Keratinocyte (primary cell): ENCODE data around the gene FRMD4B. TPM values are rescaled to one million over a fixed set of nuclear protein-coding genes. Genes with fewer than 3 reads are reported as not detected.

ENCODE experiments used
- DNase-seq: peaks from one replicate; pipeline ENCODE4 v3.0.0-alpha.2; 2011; ENCODE audit warnings: low read depth, missing footprints, low spot score
- FAIRE-seq: peaks from 2 replicates; lab custom pipeline; 2011; peaks lifted over from hg19 to GRCh38; lab: Jason Lieb, UNC
- H2AFZ ChIP-seq: 2 replicates; pipeline ENCODE4 v1.6.0; 2012; ENCODE audit warnings: low read length, control low read depth, inconsistent platforms; ENCODE audit not compliant: control insufficient read depth
- H3K27ac ChIP-seq: 2 replicates; pipeline ENCODE4 v1.5.1; 2011; ENCODE audit warnings: low read length; ENCODE audit not compliant: control insufficient read depth, insufficient read depth
- H3K27me3 ChIP-seq: 3 replicates; pipeline ENCODE4 v1.6.0; 2011; ENCODE audit warnings: low read length; ENCODE audit not compliant: control insufficient read depth, insufficient read depth; ENCODE audit errors: extremely low read depth
- H3K36me3 ChIP-seq, 2 experiments: 2 replicates in 1 of 2; 3 replicates in 1 of 2; pipeline ENCODE4 v1.5.1; 2011; ENCODE audit warnings: low read length in 2 of 2, mild to moderate bottlenecking in 1 of 2; ENCODE audit not compliant: control insufficient read depth in 2 of 2, insufficient read depth in 2 of 2; ENCODE audit errors: extremely low read depth in 1 of 2
- H3K4me1 ChIP-seq: 3 replicates; pipeline ENCODE4 v1.5.1; 2011; ENCODE audit warnings: low read length; ENCODE audit not compliant: control insufficient read depth, insufficient read depth; ENCODE audit errors: extremely low read depth
- H3K4me2 ChIP-seq: 3 replicates; pipeline ENCODE4 v1.6.0; 2011; ENCODE audit warnings: low read depth, low read length; ENCODE audit not compliant: control insufficient read depth, insufficient read depth; ENCODE audit errors: extremely low read depth
- H3K4me3 ChIP-seq, 3 experiments: fragments of 200-600 bp in 1 of 3; sonication (generic) in 1 of 3; 2 replicates in 2 of 3; 3 replicates in 1 of 3; pipeline ENCODE4 v1.5.1; 2011 to 2016; ENCODE audit warnings: low read length in 3 of 3, mild to moderate bottlenecking in 3 of 3, control low read depth in 2 of 3, inconsistent platforms in 1 of 3, low read depth in 1 of 3, mixed read lengths in 1 of 3, mixed run types in 1 of 3, moderate library complexity in 1 of 3; ENCODE audit not compliant: control insufficient read depth in 2 of 3, insufficient read depth in 2 of 3; ENCODE audit errors: extremely low read depth in 1 of 3
- H3K79me2 ChIP-seq: 2 replicates; pipeline ENCODE4 v1.6.0; 2012; ENCODE audit warnings: low read length; ENCODE audit not compliant: control insufficient read depth, insufficient read depth
- H3K9ac ChIP-seq: 3 replicates; pipeline ENCODE4 v1.6.0; 2011; ENCODE audit warnings: low read length; ENCODE audit not compliant: control insufficient read depth, insufficient read depth; ENCODE audit errors: extremely low read depth
- H3K9me1 ChIP-seq: 3 replicates; pipeline ENCODE4 v1.6.0; 2011; ENCODE audit warnings: low read length; ENCODE audit not compliant: control insufficient read depth, insufficient read depth; ENCODE audit errors: extremely low read depth
- H3K9me3 ChIP-seq: 2 replicates; pipeline ENCODE4 v1.5.1; 2012; ENCODE audit warnings: low read depth, low read length; ENCODE audit not compliant: control insufficient read depth
- H4K20me1 ChIP-seq: 3 replicates; pipeline ENCODE4 v1.6.0; 2011; ENCODE audit warnings: low read length; ENCODE audit not compliant: control insufficient read depth, insufficient read depth; ENCODE audit errors: extremely low read depth
- EZH2 ChIP-seq: IDR thresholded peaks from one replicate; pipeline ENCODE4 v1.6.1; 2012; ENCODE audit warnings: inconsistent platforms, mild to moderate bottlenecking, low read length, moderate library complexity
- dilution Hi-C: fragments of 300-500 bp; cut with MboI; formaldehyde crosslinking; loops from one replicate; pipeline ENCODE4 v1.7.0; 2020; ENCODE audit warnings: low sequenced_read_pairs; ENCODE audit not compliant: extremely low pct_ligation_motif_present
- polyA plus RNA-seq, 5 experiments: library from polyadenylated mRNA; depleted of rRNA in 3 of 5; stranded (reverse) in 3 of 5; stranded (forward) in 1 of 5; unstranded in 1 of 5; fragments of >200 nt; gene quantifications; 1 replicate in 1 of 5; 2 replicates in 3 of 5; 3 replicates in 1 of 5; pipeline versions ENCODE4 v1.2.1 to v1.2.3, GENCODE V29; 2011 to 2012; ENCODE audit warnings: missing spikeins in 2 of 5, low read depth in 1 of 5, low replicate concordance in 1 of 5
- TF ChIP-seq, protein P1 (sequence below), 3 experiments: IDR thresholded peaks in 1 of 3; conservative IDR thresholded peaks in 1 of 3; optimal IDR thresholded peaks in 1 of 3; 2 replicates in 2 of 3; 3 replicates in 1 of 3; pipeline versions ENCODE3 to v1.5.1; 2011; ENCODE audit warnings: low read length in 3 of 3, mild to moderate bottlenecking in 3 of 3, moderate library complexity in 2 of 3, control low read depth in 1 of 3, inconsistent platforms in 1 of 3; ENCODE audit not compliant: insufficient read depth in 2 of 3; ENCODE audit errors: extremely low read depth in 1 of 3

Gene FRMD4B
- polyA plus RNA-seq, 1 donor (not counting 4 experiments of a cell fraction or from before 2014, with no cell fraction given): 48.3 TPM

DNA sequence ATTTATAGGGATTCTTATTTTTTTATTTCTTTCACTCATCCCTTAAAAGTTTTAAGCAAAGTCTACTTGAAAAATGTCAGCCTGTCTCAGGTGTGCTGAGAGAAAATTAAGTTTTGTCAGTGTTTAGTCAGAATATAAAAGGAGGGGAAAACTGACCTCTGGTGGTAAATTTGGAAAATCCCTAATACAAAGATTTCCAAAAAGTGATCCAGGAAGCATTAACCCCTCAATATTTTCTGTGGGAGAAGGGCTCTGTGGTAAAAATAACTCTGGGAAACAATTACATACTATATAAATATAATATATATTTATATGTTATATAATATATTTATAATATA, 41.0 kb upstream of the FRMD4B start:
- FAIRE-seq (no peak), DNase-seq (no peak)
- no peak overlapping the region for H2AFZ ChIP-seq
- no peak overlapping the region for H3K9ac ChIP-seq
- no peaks in the 10 kb centered on the region for H3K9me1 ChIP-seq
- no peak overlapping the region for H3K4me3 ChIP-seq
- no peak overlapping the region for H3K27ac ChIP-seq
- no peak overlapping the region for H3K4me2 ChIP-seq
- H3K27me3 ChIP-seq: no peaks in the 10 kb centered on the region
- H4K20me1 ChIP-seq: no peaks in the 10 kb centered on the region
- peaks cover 32% of the 10 kb centered on the region for H3K79me2 ChIP-seq
- H3K9me3 ChIP-seq: no peaks in the 10 kb centered on the region
- H3K4me1 ChIP-seq: peaks cover 13% of the 10 kb centered on the region
- TF ChIP-seq, protein P1, sequence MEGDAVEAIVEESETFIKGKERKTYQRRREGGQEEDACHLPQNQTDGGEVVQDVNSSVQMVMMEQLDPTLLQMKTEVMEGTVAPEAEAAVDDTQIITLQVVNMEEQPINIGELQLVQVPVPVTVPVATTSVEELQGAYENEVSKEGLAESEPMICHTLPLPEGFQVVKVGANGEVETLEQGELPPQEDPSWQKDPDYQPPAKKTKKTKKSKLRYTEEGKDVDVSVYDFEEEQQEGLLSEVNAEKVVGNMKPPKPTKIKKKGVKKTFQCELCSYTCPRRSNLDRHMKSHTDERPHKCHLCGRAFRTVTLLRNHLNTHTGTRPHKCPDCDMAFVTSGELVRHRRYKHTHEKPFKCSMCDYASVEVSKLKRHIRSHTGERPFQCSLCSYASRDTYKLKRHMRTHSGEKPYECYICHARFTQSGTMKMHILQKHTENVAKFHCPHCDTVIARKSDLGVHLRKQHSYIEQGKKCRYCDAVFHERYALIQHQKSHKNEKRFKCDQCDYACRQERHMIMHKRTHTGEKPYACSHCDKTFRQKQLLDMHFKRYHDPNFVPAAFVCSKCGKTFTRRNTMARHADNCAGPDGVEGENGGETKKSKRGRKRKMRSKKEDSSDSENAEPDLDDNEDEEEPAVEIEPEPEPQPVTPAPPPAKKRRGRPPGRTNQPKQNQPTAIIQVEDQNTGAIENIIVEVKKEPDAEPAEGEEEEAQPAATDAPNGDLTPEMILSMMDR (optimal IDR thresholded peaks at IDR 0.05 in 1 of 3, IDR thresholded peaks at IDR 0.05 in 1 of 3, conservative IDR thresholded peaks at IDR 0.05 in 1 of 3; ENCODE audit: extremely low read depth in 1 of 3, insufficient read depth in 2 of 3, low read length in 3 of 3): no peak
- TF ChIP-seq EZH2: no peak
- peaks cover 4 to 9% of the 10 kb centered on the region in 2 experiments for H3K36me3 ChIP-seq
- dilution Hi-C loops: no loop called here

DNA sequence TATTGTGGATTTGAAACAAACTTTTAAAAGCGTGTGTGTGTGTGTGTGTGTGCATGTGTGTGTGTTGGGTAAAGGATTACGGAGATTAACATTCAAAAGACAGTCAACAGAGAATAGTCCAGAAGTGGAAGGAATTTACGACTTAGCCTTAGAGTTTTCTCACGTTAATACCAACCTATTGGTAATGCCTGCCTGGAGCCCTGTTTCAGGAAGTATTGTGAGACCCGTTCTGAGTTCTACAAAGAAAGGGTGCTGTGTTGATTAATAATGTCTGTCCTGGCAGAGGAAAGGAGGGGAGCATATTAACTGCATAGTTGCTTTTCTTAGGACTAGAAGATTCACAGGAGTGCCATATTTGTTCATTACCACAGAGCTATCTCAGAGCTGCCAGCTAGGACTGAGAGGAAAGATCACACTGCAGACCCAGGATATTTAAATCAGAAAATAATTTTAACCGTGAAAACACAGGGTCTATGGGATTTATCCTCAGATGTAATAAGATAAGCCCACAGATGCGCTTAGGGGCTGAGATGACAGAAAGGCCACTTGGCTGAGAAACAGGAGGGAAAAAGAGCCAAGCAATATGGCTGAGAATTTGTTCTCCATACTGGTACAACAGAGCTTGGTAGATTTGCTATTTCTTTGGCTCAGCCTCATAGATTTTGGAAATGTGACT, 40.5 kb upstream of the FRMD4B start:
- Histone ChIP-seq H3K9me1 (no peaks in the 10 kb centered on the region), H3K9ac (no peak overlapping the region), H3K9me3 (no peaks in the 10 kb centered on the region), H4K20me1 (no peaks in the 10 kb centered on the region), H2AFZ (no peak overlapping the region), H3K36me3 (peaks cover 0 to 4% of the 10 kb centered on the region in 2 experiments), H3K4me3 (no peak overlapping the region), H3K27ac (no peak overlapping the region), H3K79me2 (peaks cover 28% of the 10 kb centered on the region), H3K27me3 (no peaks in the 10 kb centered on the region), H3K4me1 (peaks cover 16% of the 10 kb centered on the region), H3K4me2 (no peak overlapping the region)
- DNase-seq: no peak
- dilution Hi-C loops: no loop called here
- FAIRE-seq: no peak
- no peak for TF ChIP-seq EZH2
- TF ChIP-seq, protein P1 (optimal IDR thresholded peaks at IDR 0.05 in 1 of 3, IDR thresholded peaks at IDR 0.05 in 1 of 3, conservative IDR thresholded peaks at IDR 0.05 in 1 of 3; ENCODE audit: extremely low read depth in 1 of 3, insufficient read depth in 2 of 3, low read length in 3 of 3): no peak
